ENCODE data around the gene FMN2.
"Not testable (repeated sequence)": the region's sequence is repeated elsewhere in the genome, so short reads cannot be mapped to it uniquely, and the experiment has no call there.

Gene FMN2

GRCh38 chr1:240255922-240256321 is 164.2 kb downstream of the FMN2 start:
- FAIRE-seq: peak; percentile 85
- no peak for DNase-seq (ENCODE audit: insufficient read length, low spot score)
- no peak for TF ChIP-seq CTCF (IDR thresholded peaks at IDR 0.05; ENCODE audit: insufficient read depth, missing control alignments)

DNA sequence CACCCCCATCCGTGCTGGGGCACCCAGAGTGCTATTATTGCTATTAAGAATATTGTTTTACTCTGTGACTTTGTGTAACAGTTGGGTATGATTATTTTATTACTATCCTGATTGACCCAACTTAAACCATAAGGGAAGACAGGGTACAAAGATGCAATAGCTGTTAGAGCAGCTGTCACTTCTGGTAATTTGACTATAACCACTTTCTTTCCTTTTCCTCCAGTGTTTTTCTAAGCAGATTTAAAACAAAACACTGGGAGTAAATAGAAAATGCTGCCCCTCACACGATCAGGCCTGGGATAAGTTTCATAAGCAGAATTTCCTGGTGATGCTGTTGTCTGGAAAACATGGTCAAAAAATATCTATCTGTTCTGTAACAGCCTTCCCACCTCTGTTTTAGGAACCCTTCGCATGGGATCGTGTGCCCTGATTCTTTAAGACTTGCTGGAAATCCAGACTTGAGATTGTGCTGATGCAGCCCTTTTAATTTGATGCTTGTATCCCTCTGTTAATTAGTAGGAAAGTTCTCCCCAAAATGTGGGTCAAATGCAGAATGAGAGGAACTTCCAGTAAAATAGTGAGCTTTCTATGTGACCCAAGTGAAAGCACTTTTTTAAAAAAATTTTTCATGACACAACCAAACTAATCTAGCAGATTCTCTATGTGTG is 165.3 kb downstream of the FMN2 start:
- peak; percentile 58 for FAIRE-seq
- no peak for TF ChIP-seq CTCF (IDR thresholded peaks at IDR 0.05; ENCODE audit: insufficient read depth, missing control alignments)
- no peak for DNase-seq (ENCODE audit: insufficient read length, low spot score)

DNA sequence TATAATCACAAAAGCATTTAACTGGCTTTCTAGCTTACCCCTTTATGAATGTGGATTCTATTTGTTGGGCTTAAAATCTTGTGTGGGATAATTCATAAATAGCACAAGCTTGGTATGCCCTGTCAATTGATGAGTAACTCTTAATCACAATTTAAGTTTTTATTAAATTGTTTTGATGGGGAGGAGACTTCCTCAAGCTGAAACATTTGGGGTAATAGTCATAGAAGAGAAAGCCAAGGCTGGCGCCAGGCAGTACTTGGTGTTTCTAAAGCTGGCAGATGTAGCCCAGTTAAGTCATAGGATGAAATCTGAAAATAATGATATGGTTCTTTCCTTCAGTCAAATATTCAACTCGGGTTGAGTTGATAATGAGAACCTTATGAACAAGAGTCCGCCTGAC is 167.2 kb downstream of the FMN2 start:
- DNase-seq (ENCODE audit: insufficient read length, low spot score): no peak
- no peak for TF ChIP-seq CTCF (IDR thresholded peaks at IDR 0.05; ENCODE audit: insufficient read depth, missing control alignments)
- no peak for FAIRE-seq

DNA sequence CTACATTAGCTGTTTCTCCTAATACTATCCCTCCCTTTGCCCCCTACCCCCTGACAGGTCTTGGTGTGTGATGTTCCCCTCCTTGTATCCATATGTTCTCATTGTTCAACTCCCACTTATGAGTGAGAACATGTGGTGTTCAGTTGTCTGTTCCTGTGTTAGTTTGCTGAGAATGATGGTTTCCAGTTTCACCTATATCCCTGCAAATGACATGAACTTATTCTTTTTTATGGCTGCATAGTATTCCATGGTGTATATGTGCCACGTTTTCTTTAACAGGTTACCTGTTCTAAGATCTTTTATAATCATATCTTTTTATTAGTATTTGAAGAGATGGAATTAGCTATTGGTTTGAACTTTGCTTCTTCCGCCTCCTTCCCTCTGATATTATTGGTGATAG is 172.8 kb downstream of the FMN2 start:
- DNase-seq (ENCODE audit: insufficient read length, low spot score); FAIRE-seq: not testable (repeated sequence)

DNA sequence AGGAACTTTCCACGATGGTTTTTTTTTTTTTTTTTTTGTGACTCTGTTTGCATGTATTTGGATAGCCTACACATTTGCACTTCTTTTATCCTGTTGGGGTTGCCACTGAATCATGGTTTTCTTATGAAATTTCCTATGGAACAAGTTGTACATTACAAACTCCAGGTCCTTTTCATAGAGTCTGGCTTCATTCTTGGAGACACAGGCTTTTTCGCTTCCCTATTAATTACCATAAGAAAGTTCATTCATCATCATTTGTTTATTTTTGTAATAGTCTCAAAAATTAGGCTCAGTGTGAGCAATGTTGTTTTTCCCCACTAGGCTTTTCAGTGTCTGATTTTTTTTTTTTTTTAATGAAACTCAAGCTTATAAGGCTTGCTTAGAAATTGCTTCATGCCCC is 179.4 kb downstream of the FMN2 start:
- DNase-seq (ENCODE audit: insufficient read length, low spot score) (no peak), FAIRE-seq (no peak)
- TF ChIP-seq CTCF (IDR thresholded peaks at IDR 0.05; ENCODE audit: insufficient read depth, missing control alignments): no peak

DNA sequence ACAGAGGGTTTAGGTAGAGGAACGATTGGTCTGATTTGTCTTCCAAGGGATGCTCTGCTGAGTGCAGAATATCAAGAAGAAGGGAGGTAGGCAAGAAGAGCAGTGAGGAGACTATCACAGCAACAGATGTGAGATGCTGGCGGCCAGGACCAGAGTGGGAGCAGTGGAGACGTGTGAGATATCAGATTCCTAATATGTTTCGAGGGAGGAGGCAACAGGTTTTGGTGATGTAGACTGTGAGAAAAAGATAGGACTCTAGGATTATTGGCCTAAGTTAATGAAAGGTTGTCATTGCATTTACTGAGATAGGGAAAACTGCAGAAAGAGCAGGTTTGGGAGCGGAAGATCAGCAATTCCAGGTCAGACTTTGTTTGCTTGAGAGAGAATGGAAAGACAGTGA is 182.9 kb downstream of the FMN2 start:
- no peak for TF ChIP-seq CTCF (IDR thresholded peaks at IDR 0.05; ENCODE audit: insufficient read depth, missing control alignments)
- FAIRE-seq (peak; percentile 32), DNase-seq (ENCODE audit: insufficient read length, low spot score) (no peak)

- not testable (repeated sequence) for FAIRE-seq; DNase-seq (ENCODE audit: insufficient read length, low spot score)
Observed at GRCh38 chr1:240275219-240275618, 183.5 kb downstream of the FMN2 start.

DNA sequence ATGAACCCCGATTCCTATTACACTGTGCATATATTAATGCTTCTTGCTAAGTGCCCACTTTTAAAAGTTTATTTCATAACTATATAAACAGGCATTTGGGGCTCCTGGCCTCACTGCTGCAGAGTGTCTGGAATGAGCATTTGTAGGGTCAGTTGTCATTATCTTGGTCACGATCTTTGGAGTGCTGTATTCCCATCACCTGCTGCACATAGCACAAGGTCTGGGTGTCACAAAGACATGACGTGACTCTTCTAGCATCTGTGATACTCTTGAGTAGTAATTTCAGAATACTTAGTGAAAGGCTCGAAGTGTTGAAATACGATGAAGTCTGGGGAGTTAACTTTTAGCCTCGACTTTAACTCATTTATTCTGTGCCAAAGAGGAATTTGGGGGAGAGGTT is 186.4 kb downstream of the FMN2 start:
- DNase-seq (ENCODE audit: insufficient read length, low spot score) (no peak), FAIRE-seq (no peak)
- no peak for TF ChIP-seq CTCF (IDR thresholded peaks at IDR 0.05; ENCODE audit: insufficient read depth, missing control alignments)

All from D721Med (cell line).